Activated CD8-positive, alpha-beta T cell treated with anti-CD3 and anti-CD28 coated beads for 36 hours (primary cell): Measurements from ENCODE around the gene KRABD2.
A peak's percentile ranks its signal among the peaks of the same experiment; 100 is the strongest.
"Not testable (repeated sequence)": the region's sequence is repeated elsewhere in the genome, so short reads cannot be mapped to it uniquely, and the experiment has no call there.

ENCODE experiments used
- ATAC-seq: fragments of 200-7000 bp; cut with Tn5 transposase; one replicate; pipeline ENCODE4 v1.10.0; 2021; ENCODE audit warnings: mild to moderate bottlenecking, moderate library complexity
- CTCF ChIA-PET: fragments of 350-600 bp; sonication (Branson Sonifier 250); formaldehyde crosslinking; loops from one replicate; lab custom pipeline; 2021; ENCODE audit warnings: antibody characterized with exemption; lab: Charles Lee
- POLR2A ChIA-PET: fragments of 350-600 bp; sonication (Branson Sonifier 250); formaldehyde crosslinking; loops from one replicate; lab custom pipeline; 2021; ENCODE audit warnings: antibody characterized with exemption; lab: Charles Lee
- DNase-seq: peaks from one replicate; pipeline ENCODE4 v3.0.0-alpha.2; 2020
- H3K27ac Mint-ChIP-seq: one replicate; pipeline ENCODE4 v1.8.0; 2021; ENCODE audit warnings: mild to moderate bottlenecking, mixed read lengths
- H3K27me3 Mint-ChIP-seq: one replicate; pipeline ENCODE4 v1.8.0; 2021; ENCODE audit warnings: mixed read lengths
- H3K36me3 Mint-ChIP-seq: one replicate; pipeline ENCODE4 v1.8.0; 2021; ENCODE audit warnings: low read depth, mixed read lengths
- H3K4me1 Mint-ChIP-seq: one replicate; pipeline ENCODE4 v1.8.0; 2021; ENCODE audit warnings: low read depth, mixed read lengths
- H3K4me3 Mint-ChIP-seq: one replicate; pipeline ENCODE4 v1.8.0; 2021; ENCODE audit warnings: mild to moderate bottlenecking, moderate library complexity, mixed read lengths
- H3K9me3 Mint-ChIP-seq: one replicate; pipeline ENCODE4 v1.8.0; 2021; ENCODE audit warnings: mixed read lengths
- intact Hi-C: fragments of 100-400 bp; cut with micrococcal nuclease; formaldehyde crosslinking; loops from one replicate; pipeline ENCODE4 v1.10.0; 2022
- TF ChIP-seq, protein P1 (sequence below): fragments of 200-600 bp; IDR thresholded peaks from one replicate; pipeline ENCODE4 v1.8.0; 2022; ENCODE audit warnings: antibody characterized with exemption, mild to moderate bottlenecking

KRABD2 gene

DNA sequence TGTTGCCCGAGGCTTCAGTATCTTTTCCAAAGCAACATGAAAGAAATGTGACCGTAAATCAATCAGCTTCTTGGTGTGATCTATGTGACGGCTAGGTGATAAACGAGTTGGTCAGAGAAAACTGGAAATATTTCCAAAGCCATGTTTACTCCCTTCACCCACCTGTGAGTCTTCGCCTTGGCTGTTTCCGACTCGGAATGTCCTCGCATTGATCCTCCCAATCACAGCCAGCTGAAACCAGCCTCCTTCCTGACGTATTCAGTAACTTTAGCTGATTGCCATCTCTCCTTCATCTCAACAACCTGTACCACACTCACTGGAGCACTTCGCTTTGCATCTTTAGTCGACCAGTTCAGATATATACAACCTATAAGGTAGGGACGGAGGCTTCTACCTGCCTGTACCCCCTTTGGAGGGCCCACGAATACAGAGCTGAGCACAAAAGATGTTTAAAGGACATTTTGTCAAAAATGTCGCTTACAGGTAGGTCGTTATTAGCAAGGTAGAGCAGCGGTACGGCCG, 705 bp downstream of the KRABD2 start:
- Mint-ChIP-seq H3K9me3 (no peaks in the 10 kb centered on the region), H3K27me3 (no peaks in the 10 kb centered on the region), H3K27ac (peak overlapping the region; percentile 77), H3K4me1 (peaks cover 42% of the 10 kb centered on the region), H3K36me3 (peaks cover 54% of the 10 kb centered on the region), H3K4me3 (peak overlapping the region; percentile 81)
- ChIA-PET POLR2A (interaction anchor here (1.1 to 3.5 kb wide), 10 partner anchors 10 to 202 kb away, joined by 3 to 17 read pairs (median 4); partner anchors contain the start of genes AURKB and SLC25A35), CTCF (interaction anchor here (0.9 to 2.1 kb wide), 8 partner anchors 8 to 370 kb away, joined by 3 to 10 read pairs (median 4); partner anchors contain the start of genes PFAS and SLC25A35)
- intact Hi-C loops = no loop called here
- ATAC-seq = no peak
- DNase-seq = no peak
- TF ChIP-seq, protein P1, sequence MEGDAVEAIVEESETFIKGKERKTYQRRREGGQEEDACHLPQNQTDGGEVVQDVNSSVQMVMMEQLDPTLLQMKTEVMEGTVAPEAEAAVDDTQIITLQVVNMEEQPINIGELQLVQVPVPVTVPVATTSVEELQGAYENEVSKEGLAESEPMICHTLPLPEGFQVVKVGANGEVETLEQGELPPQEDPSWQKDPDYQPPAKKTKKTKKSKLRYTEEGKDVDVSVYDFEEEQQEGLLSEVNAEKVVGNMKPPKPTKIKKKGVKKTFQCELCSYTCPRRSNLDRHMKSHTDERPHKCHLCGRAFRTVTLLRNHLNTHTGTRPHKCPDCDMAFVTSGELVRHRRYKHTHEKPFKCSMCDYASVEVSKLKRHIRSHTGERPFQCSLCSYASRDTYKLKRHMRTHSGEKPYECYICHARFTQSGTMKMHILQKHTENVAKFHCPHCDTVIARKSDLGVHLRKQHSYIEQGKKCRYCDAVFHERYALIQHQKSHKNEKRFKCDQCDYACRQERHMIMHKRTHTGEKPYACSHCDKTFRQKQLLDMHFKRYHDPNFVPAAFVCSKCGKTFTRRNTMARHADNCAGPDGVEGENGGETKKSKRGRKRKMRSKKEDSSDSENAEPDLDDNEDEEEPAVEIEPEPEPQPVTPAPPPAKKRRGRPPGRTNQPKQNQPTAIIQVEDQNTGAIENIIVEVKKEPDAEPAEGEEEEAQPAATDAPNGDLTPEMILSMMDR = no peak

DNA sequence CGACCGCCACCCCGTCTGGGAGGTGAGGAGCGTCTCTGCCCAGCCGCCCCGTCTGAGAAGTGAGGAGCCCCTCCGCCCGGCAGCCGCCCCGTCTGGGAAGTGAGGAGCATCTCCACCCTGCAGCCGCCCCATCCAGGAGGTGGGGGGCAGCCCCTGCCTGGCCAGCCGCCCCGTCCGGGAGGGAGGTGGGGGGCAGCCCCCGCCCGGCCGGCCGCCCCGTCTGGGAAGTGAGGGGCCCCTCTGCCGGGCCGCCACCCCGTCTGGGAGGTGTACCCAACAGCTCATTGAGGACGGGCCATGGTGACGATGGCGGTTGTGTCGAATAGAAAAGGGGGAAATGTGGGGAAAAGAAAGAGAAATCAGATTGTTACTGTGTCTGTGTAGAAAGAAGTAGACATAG, 2.6 kb downstream of the KRABD2 start:
- POLR2A ChIA-PET, H3K27ac Mint-ChIP-seq, H3K4me3 Mint-ChIP-seq, H3K27me3 Mint-ChIP-seq, ATAC-seq, DNase-seq, intact Hi-C loops, H3K9me3 Mint-ChIP-seq, CTCF ChIA-PET: not testable (repeated sequence)
- H3K4me1 Mint-ChIP-seq = peaks cover 29% of the 10 kb centered on the region
- peaks cover 41% of the 10 kb centered on the region for H3K36me3 Mint-ChIP-seq

DNA sequence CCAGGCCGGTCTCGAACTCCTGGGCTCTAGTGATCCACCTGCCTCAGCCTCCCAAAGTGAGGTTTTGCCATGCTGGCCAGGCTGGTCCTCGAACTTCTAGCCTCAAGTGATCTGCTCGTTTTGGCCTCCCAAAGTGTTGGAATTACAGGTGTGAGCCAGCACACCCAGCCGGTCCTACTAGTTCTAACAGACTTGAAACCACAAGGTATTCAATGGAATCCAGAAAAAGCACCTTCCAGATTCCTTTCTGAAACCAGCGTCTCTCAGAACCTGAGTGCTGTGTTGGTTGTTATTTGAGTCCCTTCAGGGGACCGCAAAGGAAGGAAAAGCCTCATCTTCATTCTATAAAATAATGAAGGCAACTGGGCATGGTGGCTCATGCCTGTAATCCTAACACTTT, 4.1 kb downstream of the KRABD2 start:
- Mint-ChIP-seq H3K4me3 (no peak overlapping the region), H3K27me3 (no peaks in the 10 kb centered on the region), H3K9me3 (no peaks in the 10 kb centered on the region), H3K27ac (no peak overlapping the region), H3K4me1 (peaks cover 19% of the 10 kb centered on the region), H3K36me3 (peaks cover 29% of the 10 kb centered on the region)
- intact Hi-C loops = no loop called here
- ChIA-PET POLR2A (interaction anchor here (3.0 kb wide), 1 partner anchor 9 kb away, joined by 12 read pairs; no protein-coding TSS in a partner anchor), CTCF (no interaction called here)
- TF ChIP-seq, protein P1 = no peak
- DNase-seq (no peak), ATAC-seq (no peak)

DNA sequence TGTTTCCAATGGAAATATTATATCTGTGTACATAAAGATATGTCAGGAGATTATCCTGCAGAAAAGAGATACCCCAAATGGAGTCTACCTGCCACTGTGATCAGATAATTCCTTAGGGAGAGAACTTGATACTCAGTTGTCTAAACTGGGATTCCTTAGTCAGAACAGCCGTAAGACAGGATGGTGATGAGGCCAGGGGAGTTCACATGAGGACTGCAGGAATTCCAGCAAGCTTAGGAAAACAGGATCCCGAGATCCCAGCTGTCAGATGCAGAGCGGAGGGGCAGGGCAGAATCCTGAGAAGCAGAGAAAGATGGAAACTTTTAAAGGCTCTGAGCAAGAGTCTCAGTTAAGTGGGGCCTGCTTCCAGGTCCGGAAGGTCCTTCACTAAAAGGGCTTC, 4.7 kb downstream of the KRABD2 start:
- DNase-seq (no peak), ATAC-seq (no peak)
- Mint-ChIP-seq H3K27me3 (no peaks in the 10 kb centered on the region), H3K4me3 (no peak overlapping the region), H3K27ac (no peak overlapping the region), H3K36me3 (peaks cover 24% of the 10 kb centered on the region), H3K9me3 (no peaks in the 10 kb centered on the region), H3K4me1 (peaks cover 14% of the 10 kb centered on the region)
- TF ChIP-seq, protein P1 = no peak
- ChIA-PET POLR2A (interaction anchor here (3.0 kb wide), 1 partner anchor 10 kb away, joined by 12 read pairs; no protein-coding TSS in a partner anchor), CTCF (no interaction called here)
- intact Hi-C loops = no loop called here

DNA sequence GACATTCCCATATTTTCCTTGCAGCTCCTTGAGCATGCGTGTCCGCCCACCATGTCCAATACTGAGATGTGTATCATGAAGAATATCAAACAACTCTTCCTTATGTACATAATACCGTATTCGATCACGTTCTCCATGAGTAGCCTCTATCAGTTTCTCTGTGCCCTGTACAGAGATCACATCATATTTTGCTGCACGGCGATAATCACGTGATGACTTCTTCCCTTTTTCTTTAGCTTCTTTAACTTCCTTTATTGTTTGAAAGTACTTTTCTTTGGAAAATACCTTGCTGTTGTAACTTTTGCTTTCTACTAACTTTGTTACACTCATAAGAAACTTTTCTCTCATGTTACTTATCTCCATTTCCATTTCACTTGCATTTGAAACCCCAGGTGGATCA, 6.6 kb downstream of the KRABD2 start:
- intact Hi-C loops = no loop called here
- H3K4me3 Mint-ChIP-seq = no peak overlapping the region
- CTCF ChIA-PET = interaction anchor here (0.8 kb wide), 1 partner anchor 69 kb away, joined by 3 read pairs; no protein-coding TSS in a partner anchor
- no peaks in the 10 kb centered on the region for H3K27me3 Mint-ChIP-seq
- ATAC-seq (no peak), DNase-seq (no peak)
- no peaks in the 10 kb centered on the region for H3K9me3 Mint-ChIP-seq
- POLR2A ChIA-PET = interaction anchor here (0.8 to 3.0 kb wide), 3 partner anchors 8 to 14 kb away, joined by 3 to 12 read pairs (median 5); no protein-coding TSS in a partner anchor
- peak overlapping the region; percentile 12 for H3K27ac Mint-ChIP-seq
- H3K36me3 Mint-ChIP-seq = peaks cover 9% of the 10 kb centered on the region
- peaks cover 2% of the 10 kb centered on the region for H3K4me1 Mint-ChIP-seq
- TF ChIP-seq, protein P1 = no peak
